ENCODE measurements around the gene EYA2.

Gene EYA2

GRCh38 chr20:47111576-47111975, 216.9 kb downstream of the EYA2 start:
- DNase-seq (ENCODE audit: low spot score), result no peak

- no peak for DNase-seq (ENCODE audit: low spot score)
Observed at GRCh38 chr20:47113362-47114109, 218.9 kb downstream of the EYA2 start.

- DNase-seq (ENCODE audit: low spot score), result no peak
Observed at GRCh38 chr20:47115694-47116093, 221.1 kb downstream of the EYA2 start.

GRCh38 chr20:47117371-47117770, 222.7 kb downstream of the EYA2 start:
- no peak for DNase-seq (ENCODE audit: low spot score)

GRCh38 chr20:47117773-47118172, 223.1 kb downstream of the EYA2 start:
- no peak for DNase-seq (ENCODE audit: low spot score)

GRCh38 chr20:47118206-47118605, 223.6 kb downstream of the EYA2 start:
- no peak for DNase-seq (ENCODE audit: low spot score)

GRCh38 chr20:47118641-47119040, 224.0 kb downstream of the EYA2 start:
- no peak for DNase-seq (ENCODE audit: low spot score)

GRCh38 chr20:47120346-47120936, 225.8 kb downstream of the EYA2 start:
- no peak for DNase-seq (ENCODE audit: low spot score)

- no peak for DNase-seq (ENCODE audit: low spot score)
Observed at GRCh38 chr20:47122560-47122959, 227.9 kb downstream of the EYA2 start.

GRCh38 chr20:47124181-47124717, 229.6 kb downstream of the EYA2 start:
- no peak for DNase-seq (ENCODE audit: low spot score)

GRCh38 chr20:47125508-47125757, 230.8 kb downstream of the EYA2 start:
- DNase-seq (ENCODE audit: low spot score), result no peak

- DNase-seq (ENCODE audit: low spot score), result no peak
Observed at GRCh38 chr20:47125758-47126591, 231.3 kb downstream of the EYA2 start.

GRCh38 chr20:47126709-47127108, 232.1 kb downstream of the EYA2 start:
- no peak for DNase-seq (ENCODE audit: low spot score)

- no peak for DNase-seq (ENCODE audit: low spot score)
Observed at GRCh38 chr20:47127546-47127945, 232.9 kb downstream of the EYA2 start.

GRCh38 chr20:47127999-47128398, 233.4 kb downstream of the EYA2 start:
- DNase-seq (ENCODE audit: low spot score), result no peak

- no peak for DNase-seq (ENCODE audit: low spot score)
Observed at GRCh38 chr20:47129306-47129705, 234.7 kb downstream of the EYA2 start.

GRCh38 chr20:47133809-47134456, 239.3 kb downstream of the EYA2 start:
- no peak for DNase-seq (ENCODE audit: low spot score)

GRCh38 chr20:47136782-47137181, 242.1 kb downstream of the EYA2 start:
- no peak for DNase-seq (ENCODE audit: low spot score)

GRCh38 chr20:47137231-47137870, 242.7 kb downstream of the EYA2 start:
- no peak for DNase-seq (ENCODE audit: low spot score)

GRCh38 chr20:47139934-47140535, 245.4 kb downstream of the EYA2 start:
- DNase-seq (ENCODE audit: low spot score), result no peak

GRCh38 chr20:47141350-47141921, 246.8 kb downstream of the EYA2 start:
- DNase-seq (ENCODE audit: low spot score), result no peak
